Naive thymus-derived CD4-positive, alpha-beta T cell (primary cell): ENCODE measurements around the gene LIN37. TPM values are rescaled to one million over a fixed set of nuclear protein-coding genes. Genes with fewer than 3 reads are reported as not detected.
A peak's percentile ranks its signal among the peaks of the same experiment; 100 is the strongest.

ENCODE experiments used
- ATAC-seq: fragments of 150-1000 bp; cut with Tn5 transposase; 2 replicates; pipeline ENCODE4 v1.10.0; 2021; ENCODE audit warnings: mild to moderate bottlenecking, moderate library complexity
- CTCF ChIA-PET: fragments of 350-600 bp; sonication (Branson Sonifier 250); formaldehyde crosslinking; loops from one replicate; lab custom pipeline; 2021; ENCODE audit warnings: antibody characterized with exemption; lab: Charles Lee
- POLR2A ChIA-PET: fragments of 350-600 bp; sonication (Branson Sonifier 250); formaldehyde crosslinking; loops from one replicate; lab custom pipeline; 2021; ENCODE audit warnings: antibody characterized with exemption, inconsistent platforms; lab: Charles Lee
- DNase-seq, 9 donors: peaks; one replicate each; pipeline versions ENCODE4 v3.0.0 to v3.0.0-alpha.2; 2020 to 2022; ENCODE audit warnings: mixed read lengths in 1 of 9
- H3K27ac ChIP-seq: one replicate; pipeline ENCODE4 v1.7.0; 2013; ENCODE audit warnings: mild to moderate bottlenecking, low read depth, low read length, moderate library complexity
- H3K27me3 ChIP-seq, 2 donors: one replicate each; pipeline ENCODE4 v1.7.0; 2013; ENCODE audit warnings: low read length in 2 of 2, mild to moderate bottlenecking in 2 of 2, moderate library complexity in 2 of 2; ENCODE audit not compliant: control insufficient read depth in 2 of 2, insufficient read depth in 2 of 2
- H3K36me3 ChIP-seq, 3 experiments: 1 replicate in 2 of 3; 2 replicates in 1 of 3; pipeline ENCODE4 v1.7.0; 2013; ENCODE audit warnings: low read length in 3 of 3, mild to moderate bottlenecking in 3 of 3, moderate library complexity in 1 of 3; ENCODE audit not compliant: insufficient read depth in 3 of 3, control insufficient read depth in 2 of 3
- H3K4me1 ChIP-seq, 2 donors: one replicate each; pipeline ENCODE4 v1.7.0; 2013; ENCODE audit warnings: low read length in 2 of 2, mild to moderate bottlenecking in 2 of 2, moderate library complexity in 1 of 2; ENCODE audit not compliant: control insufficient read depth in 2 of 2, insufficient read depth in 2 of 2
- H3K4me3 ChIP-seq: 2 replicates; pipeline ENCODE4 v1.7.0; 2013; ENCODE audit warnings: mild to moderate bottlenecking, low read length
- H3K9me3 ChIP-seq, 3 experiments: 1 replicate in 2 of 3; 2 replicates in 1 of 3; pipeline ENCODE4 v1.7.0; 2013; ENCODE audit warnings: low read length in 3 of 3; ENCODE audit not compliant: control insufficient read depth in 2 of 3
- H3K27ac Mint-ChIP-seq, 9 donors: one replicate each; pipeline ENCODE4 v1.8.0; 2020 to 2022; ENCODE audit warnings: mixed read lengths in 9 of 9, mild to moderate bottlenecking in 8 of 9, moderate library complexity in 5 of 9, inconsistent platforms in 2 of 9
- H3K27me3 Mint-ChIP-seq, 5 donors: one replicate each; pipeline ENCODE4 v1.8.0; 2021 to 2022; ENCODE audit warnings: mixed read lengths in 5 of 5, mild to moderate bottlenecking in 1 of 5
- H3K36me3 Mint-ChIP-seq, 5 donors: one replicate each; pipeline ENCODE4 v1.8.0; 2020 to 2022; ENCODE audit warnings: mixed read lengths in 5 of 5, mild to moderate bottlenecking in 3 of 5, inconsistent platforms in 1 of 5
- H3K4me1 Mint-ChIP-seq, 7 donors: one replicate each; pipeline ENCODE4 v1.8.0; 2020 to 2022; ENCODE audit warnings: mixed read lengths in 7 of 7, mild to moderate bottlenecking in 3 of 7, inconsistent platforms in 1 of 7
- H3K4me3 Mint-ChIP-seq, 10 donors: one replicate each; pipeline ENCODE4 v1.8.0; 2020 to 2022; ENCODE audit warnings: mild to moderate bottlenecking in 10 of 10, mixed read lengths in 10 of 10, moderate library complexity in 6 of 10, inconsistent platforms in 2 of 10
- H3K9me3 Mint-ChIP-seq, 11 donors: one replicate each; pipeline ENCODE4 v1.8.0; 2020 to 2022; ENCODE audit warnings: mixed read lengths in 11 of 11, mild to moderate bottlenecking in 4 of 11, inconsistent platforms in 1 of 11, moderate library complexity in 1 of 11
- intact Hi-C, 2 donors: fragments of 100-400 bp; cut with micrococcal nuclease; formaldehyde crosslinking; loops; one replicate each; pipeline ENCODE4 v1.15.1; 2023
- polyA plus RNA-seq, 2 donors: library from polyadenylated mRNA; unstranded; fragments of 300-500 nt; fragmentation: Illumina TruSeq; gene quantifications; one replicate each; pipeline ENCODE4 v1.2.3, GENCODE V29; 2021
- total RNA-seq, 6 experiments: library from RNA in 5 of 6; stranded (reverse) in 5 of 6; gene quantifications; 1 replicate in 5 of 6; 2 replicates in 1 of 6; pipeline ENCODE4 v1.2.3 and lab custom pipeline; 2021 to 2026

LIN37 gene
- total and polyA plus RNA-seq, 7 experiments from 2014 or later = 6.7 to 33.1 (median 18.9) TPM

DNA sequence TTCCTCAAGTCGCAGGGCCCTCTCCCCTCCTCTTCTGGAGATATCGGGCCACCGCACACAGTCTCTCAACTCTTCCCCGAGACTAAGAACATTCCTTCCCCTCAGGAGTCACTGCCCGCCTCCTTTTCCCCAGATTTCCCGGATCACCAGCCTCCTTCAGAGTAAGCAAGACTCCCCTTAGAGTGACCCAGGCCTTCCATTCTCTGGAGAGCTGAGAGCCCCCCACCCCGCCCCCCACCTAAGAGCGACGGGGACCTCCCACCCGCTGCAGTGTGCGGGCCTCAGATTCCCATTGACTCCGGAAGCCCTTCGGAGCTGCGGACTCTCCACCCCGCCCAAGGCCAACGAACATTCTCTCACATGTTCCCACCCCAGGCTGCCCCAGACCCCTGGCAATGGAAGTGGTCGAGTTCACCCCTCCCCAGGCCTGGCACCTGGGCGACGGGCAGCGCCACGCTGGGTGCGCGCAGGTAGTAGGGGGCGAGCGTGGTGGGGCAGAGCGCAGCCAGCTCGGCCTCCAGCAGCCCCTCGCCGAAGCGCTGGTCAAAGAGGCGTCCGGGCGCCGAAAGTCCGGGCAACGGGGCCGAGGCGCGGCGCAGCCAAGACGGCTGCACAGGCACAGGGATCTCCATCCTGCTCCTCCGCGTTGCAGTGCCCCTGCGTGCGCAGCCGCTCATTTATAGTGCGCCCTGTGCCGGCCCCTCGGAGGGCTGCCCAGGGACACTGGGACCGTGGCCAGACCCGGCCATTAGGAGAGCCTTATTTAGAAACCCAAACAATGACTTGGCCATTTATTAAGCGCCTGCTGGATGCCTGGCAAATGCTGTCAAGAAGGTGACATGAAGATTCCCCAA lies 8.2 kb downstream of the LIN37 start, which contains the start of gene HSPB6:
TSS of gene HSPB6 (minus strand) at position 653 of the 854 bp plus-strand sequence. CDS start at position 632, 21 bp downstream.
- peaks cover 0 to 4% (median 0%) of the 10 kb centered on the region in 11 donors for H3K9me3 Mint-ChIP-seq
- ATAC-seq (no peak), DNase-seq (no peak)
- CTCF ChIA-PET = no interaction called here
- peak within 1 kb of the TSS; percentile 92 to 100 (median 96) for H3K4me3 Mint-ChIP-seq
- H3K27me3 Mint-ChIP-seq = peaks cover 0 to 12% (median 5%) of the 10 kb centered on the region in 5 donors
- H3K4me1 ChIP-seq = peaks cover 10 to 35% of the 10 kb centered on the region in 2 donors
- intact Hi-C loops = no loop called here
- peaks cover 13 to 42% (median 33%) of the 10 kb centered on the region in 7 donors for H3K4me1 Mint-ChIP-seq
- peaks cover 0 to 20% (median 5%) of the 10 kb centered on the region in 5 donors for H3K36me3 Mint-ChIP-seq
- H3K27ac ChIP-seq = no peak within 1 kb of the TSS
- peaks cover 0 to 4% of the 10 kb centered on the region in 2 donors for H3K27me3 ChIP-seq
- H3K36me3 ChIP-seq = peaks cover 0 to 38% (median 0%) of the 10 kb centered on the region in 3 experiments
- H3K4me3 ChIP-seq = peak within 1 kb of the TSS; percentile 99
- H3K9me3 ChIP-seq = no peaks in the 10 kb centered on the region
- POLR2A ChIA-PET = interaction anchor here (0.7 to 2.7 kb wide), 5 partner anchors 8 to 45 kb away, joined by 3 to 18 read pairs (median 9); partner anchors contain the start of genes IGFLR1, LIN37, PSENEN and U2AF1L4
- peak within 1 kb of the TSS; percentile 89 to 99 (median 95) for H3K27ac Mint-ChIP-seq

DNA sequence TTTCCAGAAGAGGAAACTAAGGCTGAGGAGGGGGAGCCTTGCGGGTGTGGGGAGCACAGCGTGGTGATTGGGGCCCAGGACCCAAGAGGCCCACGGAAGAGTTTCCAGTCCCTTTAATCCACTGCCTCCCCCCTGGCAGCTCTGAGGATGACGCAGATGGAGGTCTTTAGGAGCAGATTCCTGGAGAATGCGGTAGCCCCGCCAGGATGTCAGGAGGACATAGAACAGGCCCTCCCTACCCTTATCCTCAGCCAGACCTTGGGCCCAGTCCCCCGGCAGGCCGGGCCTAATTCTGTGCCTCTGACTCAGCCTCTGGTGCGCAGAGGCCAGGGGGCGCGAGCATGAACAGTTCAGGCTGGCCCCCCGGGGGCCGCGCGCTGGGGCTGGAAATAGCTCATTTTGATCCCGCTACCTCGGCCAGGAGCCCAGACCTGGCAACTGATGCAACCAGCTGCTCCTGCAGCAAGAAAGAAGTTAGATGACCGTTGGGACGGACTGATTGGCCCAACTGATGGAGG lies 8.9 kb downstream of the LIN37 start:
- no peak for ATAC-seq

DNA sequence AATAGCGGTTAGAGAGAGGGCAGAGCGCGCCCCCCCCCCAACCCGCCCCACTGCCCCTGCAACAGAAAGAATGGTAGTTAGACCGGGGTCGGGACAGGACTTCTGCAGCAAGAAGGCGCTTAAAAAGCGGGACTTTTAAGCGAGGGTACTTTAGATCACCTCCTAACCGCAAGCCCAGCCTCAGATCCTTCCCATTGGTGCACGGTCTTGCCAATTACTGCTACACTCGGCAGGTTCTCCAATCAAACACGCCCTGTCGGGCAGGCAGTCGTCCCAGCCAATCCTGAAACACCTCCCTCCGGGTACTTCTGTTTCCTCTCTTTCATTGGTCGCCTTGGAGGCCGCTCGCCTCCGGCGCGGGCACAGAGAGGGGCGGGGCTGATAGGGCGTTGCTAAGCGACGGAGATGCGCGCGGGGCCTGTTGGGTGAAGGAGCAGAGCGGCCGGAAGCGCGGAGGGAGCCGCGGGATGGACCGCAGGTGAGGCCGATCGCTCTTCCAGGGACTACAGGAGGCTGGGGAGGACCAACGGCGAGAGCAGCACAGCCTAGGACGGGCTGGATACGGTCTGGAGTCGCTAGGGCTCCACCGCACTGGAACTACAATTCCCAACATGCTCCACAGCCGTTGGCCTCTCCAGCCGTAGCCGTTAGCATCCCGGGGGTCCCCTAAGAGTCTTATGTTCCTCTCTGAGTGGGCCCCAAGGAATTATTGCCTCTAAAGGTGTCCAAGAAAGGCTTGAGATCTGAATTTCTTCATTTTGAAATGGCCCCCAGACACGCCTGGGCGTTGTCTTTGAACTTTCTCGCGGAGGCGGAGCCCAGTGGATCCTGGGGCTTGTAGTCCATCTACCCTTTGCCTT lies 9.6 kb downstream of the LIN37 start, which contains the start of gene PROSER3:
TSS of gene PROSER3 (plus strand) at position 428 of the 860 bp plus-strand sequence. CDS start at position 468, 40 bp downstream.
- no peaks in the 10 kb centered on the region for H3K9me3 ChIP-seq
- peaks cover 0 to 25% (median 5%) of the 10 kb centered on the region in 5 donors for H3K36me3 Mint-ChIP-seq
- peaks cover 0 to 35% (median 4%) of the 10 kb centered on the region in 3 experiments for H3K36me3 ChIP-seq
- H3K9me3 Mint-ChIP-seq = peaks cover 0 to 4% (median 0%) of the 10 kb centered on the region in 11 donors
- peaks cover 10 to 35% of the 10 kb centered on the region in 2 donors for H3K4me1 ChIP-seq
- H3K27ac Mint-ChIP-seq = peak within 1 kb of the TSS; percentile 89 to 99 (median 95)
- peak within 1 kb of the TSS; percentile 92 to 100 (median 96) for H3K4me3 Mint-ChIP-seq
- POLR2A ChIA-PET = interaction anchor here (0.6 to 2.7 kb wide), 6 partner anchors 8 to 357 kb away, joined by 3 to 18 read pairs (median 8); partner anchors contain the start of genes IGFLR1, LIN37, POLR2I and PSENEN
- peaks cover 13 to 42% (median 37%) of the 10 kb centered on the region in 7 donors for H3K4me1 Mint-ChIP-seq
- intact Hi-C loops = loop anchor here (1.0 to 2.0 kb wide), 9 partner anchors 10 to 257 kb away; partner anchors contain the start of genes ARHGAP33 (in 2 of the 2), LIN37 (in 2 of the 2), ALKBH6 (in 1 of the 2) and APLP1 (in 1 of the 2)
- peak within 1 kb of the TSS; percentile 92 for H3K27ac ChIP-seq
- H3K4me3 ChIP-seq = peak within 1 kb of the TSS; percentile 99
- DNase-seq = peak; percentile 93 to 100 (median 99)
- peaks cover 0 to 4% of the 10 kb centered on the region in 2 donors for H3K27me3 ChIP-seq
- H3K27me3 Mint-ChIP-seq = peaks cover 0 to 12% (median 5%) of the 10 kb centered on the region in 5 donors
- CTCF ChIA-PET = no interaction called here
- ATAC-seq = peak; percentile 98

More for the DNA sequence above, 8.9 kb downstream of the LIN37 start:
- Mint-ChIP-seq H3K27ac (peak overlapping the region in 8 of 9 donors; percentile 51 to 99 (median 92)), H3K9me3 (peaks cover 0 to 4% (median 0%) of the 10 kb centered on the region in 11 donors), H3K27me3 (peaks cover 0 to 12% (median 5%) of the 10 kb centered on the region in 5 donors), H3K4me1 (peaks cover 13 to 42% (median 37%) of the 10 kb centered on the region in 7 donors), H3K36me3 (peaks cover 0 to 25% (median 5%) of the 10 kb centered on the region in 5 donors), H3K4me3 (peak overlapping the region; percentile 92 to 100 (median 96))
- H3K4me3 ChIP-seq = peak overlapping the region; percentile 99
- ChIA-PET POLR2A (interaction anchor here (0.6 to 2.7 kb wide), 5 partner anchors 9 to 358 kb away, joined by 3 to 18 read pairs (median 9); partner anchors contain the start of genes IGFLR1, LIN37, POLR2I and PSENEN), CTCF (no interaction called here)
- H3K27me3 ChIP-seq = peaks cover 0 to 4% of the 10 kb centered on the region in 2 donors
- peak in 3 of 9 donors; percentile 25 to 54 (median 28) for DNase-seq
- no peaks in the 10 kb centered on the region for H3K9me3 ChIP-seq
- H3K36me3 ChIP-seq = peaks cover 0 to 40% (median 4%) of the 10 kb centered on the region in 3 experiments
- intact Hi-C loops = no loop called here
- peaks cover 10 to 35% of the 10 kb centered on the region in 2 donors for H3K4me1 ChIP-seq
- no peak overlapping the region for H3K27ac ChIP-seq

DNA sequence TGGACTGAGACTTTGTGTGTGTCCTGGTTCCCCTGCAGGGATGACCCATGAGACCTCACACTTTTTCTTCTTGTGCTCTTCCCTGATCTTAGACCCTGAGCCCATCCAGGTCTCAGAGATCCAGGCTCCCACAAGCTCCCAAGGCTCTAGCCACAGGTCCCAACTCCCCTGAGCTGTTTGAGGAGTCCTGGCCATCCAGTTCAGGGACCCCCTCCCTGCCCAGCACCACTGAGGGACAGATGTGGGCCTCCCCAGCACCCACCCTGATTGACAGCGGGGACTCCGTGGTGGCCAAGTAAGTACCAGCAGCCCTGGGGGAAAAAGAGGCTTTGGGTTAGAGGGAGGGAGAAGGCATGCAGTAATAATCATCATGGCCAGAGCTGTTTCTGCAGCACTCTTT lies 11.3 kb downstream of the LIN37 start:
- H3K36me3 Mint-ChIP-seq = peaks cover 0 to 25% (median 0%) of the 10 kb centered on the region in 5 donors
- peaks cover 13 to 42% (median 36%) of the 10 kb centered on the region in 7 donors for H3K4me1 Mint-ChIP-seq
- H3K27ac ChIP-seq = no peak overlapping the region
- ATAC-seq (no peak), DNase-seq (no peak)
- H3K4me1 ChIP-seq = peaks cover 10 to 35% of the 10 kb centered on the region in 2 donors
- peaks cover 0 to 4% of the 10 kb centered on the region in 2 donors for H3K27me3 ChIP-seq
- POLR2A ChIA-PET = interaction anchor here (0.7 to 1.6 kb wide), 3 partner anchors 14 to 32 kb away, joined by 3 to 4 read pairs (median 3); partner anchors contain the start of genes PSENEN and U2AF1L4
- CTCF ChIA-PET = interaction anchor here (0.7 kb wide), 1 partner anchor 58 kb away, joined by 4 read pairs; no protein-coding TSS in a partner anchor
- intact Hi-C loops = loop anchor here in 1 of 2 donors (2.0 kb wide), 2 partner anchors 109 to 255 kb away; partner anchors contain the start of genes ALKBH6 and APLP1
- no peaks in the 10 kb centered on the region for H3K9me3 ChIP-seq
- peaks cover 0 to 4% (median 0%) of the 10 kb centered on the region in 11 donors for H3K9me3 Mint-ChIP-seq
- peaks cover 0 to 11% (median 5%) of the 10 kb centered on the region in 5 donors for H3K27me3 Mint-ChIP-seq
- H3K27ac Mint-ChIP-seq = peak overlapping the region in 1 of 9 donors; percentile 66
- peaks cover 0 to 30% (median 4%) of the 10 kb centered on the region in 3 experiments for H3K36me3 ChIP-seq
- no peak overlapping the region for H3K4me3 ChIP-seq
- H3K4me3 Mint-ChIP-seq = peak overlapping the region; percentile 41 to 98 (median 73)

DNA sequence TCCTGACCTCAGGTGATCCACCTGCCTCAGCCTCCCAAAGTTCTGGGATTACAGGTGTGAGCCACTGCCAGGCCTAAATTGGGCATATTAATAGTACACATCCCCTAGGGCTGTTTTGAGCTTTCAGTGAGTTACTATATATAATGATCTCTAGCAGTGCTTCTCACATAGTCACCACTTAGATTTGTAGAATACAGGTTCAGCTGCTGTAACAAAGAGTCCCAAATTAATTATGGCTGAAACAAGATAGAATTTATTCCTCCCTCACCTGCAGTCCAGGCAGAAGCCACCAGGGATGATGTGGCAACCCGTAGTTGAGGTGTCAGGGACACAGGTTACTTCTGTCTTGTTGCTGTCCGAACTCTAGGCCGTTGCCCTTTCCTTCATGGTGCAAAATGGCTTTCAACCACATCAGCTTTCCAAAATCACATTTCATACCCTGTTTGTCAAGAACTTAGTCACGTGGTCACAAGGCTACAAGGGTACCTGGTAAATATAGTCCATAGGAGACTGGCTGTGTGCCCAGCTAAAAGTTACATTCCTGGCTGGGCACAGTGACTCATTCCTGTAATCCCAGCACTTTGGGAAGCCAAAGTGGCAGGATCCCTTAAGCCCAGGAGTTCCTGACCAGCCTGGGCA lies 12.5 kb downstream of the LIN37 start:
- POLR2A ChIA-PET = interaction anchor here (0.6 to 1.6 kb wide), 2 partner anchors 15 to 16 kb away, joined by 4 to 5 read pairs; partner anchors contain the start of genes PSENEN and U2AF1L4
- Mint-ChIP-seq H3K36me3 (peaks cover 0 to 20% (median 0%) of the 10 kb centered on the region in 5 donors), H3K9me3 (peaks cover 0 to 4% (median 0%) of the 10 kb centered on the region in 11 donors), H3K27me3 (peaks cover 0 to 6% (median 5%) of the 10 kb centered on the region in 5 donors), H3K4me3 (no peak overlapping the region), H3K4me1 (peaks cover 11 to 36% (median 30%) of the 10 kb centered on the region in 7 donors), H3K27ac (no peak overlapping the region)
- intact Hi-C loops = no loop called here
- no peak overlapping the region for H3K4me3 ChIP-seq
- H3K27ac ChIP-seq = no peak overlapping the region
- peaks cover 10 to 32% of the 10 kb centered on the region in 2 donors for H3K4me1 ChIP-seq
- DNase-seq (no peak), ATAC-seq (no peak)
- peaks cover 0 to 3% of the 10 kb centered on the region in 2 donors for H3K27me3 ChIP-seq
- H3K36me3 ChIP-seq = peaks cover 0 to 41% (median 4%) of the 10 kb centered on the region in 3 experiments
- CTCF ChIA-PET = no interaction called here
- no peaks in the 10 kb centered on the region for H3K9me3 ChIP-seq
